GM12892 (cell line): Measurements from ENCODE around the gene EIF2A.
"Not testable (repeated sequence)": the region's sequence is repeated elsewhere in the genome, so short reads cannot be mapped to it uniquely, and the experiment has no call there.

Experiments
- DNase-seq: peaks from one replicate; pipeline ENCODE4 v3.0.0; 2011; ENCODE audit not compliant: insufficient read length
- FAIRE-seq: peaks from 2 replicates; lab custom pipeline; 2011; peaks lifted over from hg19 to GRCh38; lab: Jason Lieb, UNC
- POLR2A ChIP-seq: IDR thresholded peaks from 2 replicates; pipeline ENCODE4 v1.6.1; 2011; ENCODE audit warnings: low read depth, low read length, control low read depth
- POLR2AphosphoS5 ChIP-seq: IDR thresholded peaks from 2 replicates; pipeline ENCODE4 v1.6.1; 2011; ENCODE audit warnings: low read depth, low read length, control low read depth
- TAF1 ChIP-seq: IDR thresholded peaks from 2 replicates; pipeline ENCODE4 v1.6.1; 2011; ENCODE audit warnings: low read depth, mild to moderate bottlenecking, control low read depth, low read length, borderline replicate concordance

The EIF2A gene

DNA sequence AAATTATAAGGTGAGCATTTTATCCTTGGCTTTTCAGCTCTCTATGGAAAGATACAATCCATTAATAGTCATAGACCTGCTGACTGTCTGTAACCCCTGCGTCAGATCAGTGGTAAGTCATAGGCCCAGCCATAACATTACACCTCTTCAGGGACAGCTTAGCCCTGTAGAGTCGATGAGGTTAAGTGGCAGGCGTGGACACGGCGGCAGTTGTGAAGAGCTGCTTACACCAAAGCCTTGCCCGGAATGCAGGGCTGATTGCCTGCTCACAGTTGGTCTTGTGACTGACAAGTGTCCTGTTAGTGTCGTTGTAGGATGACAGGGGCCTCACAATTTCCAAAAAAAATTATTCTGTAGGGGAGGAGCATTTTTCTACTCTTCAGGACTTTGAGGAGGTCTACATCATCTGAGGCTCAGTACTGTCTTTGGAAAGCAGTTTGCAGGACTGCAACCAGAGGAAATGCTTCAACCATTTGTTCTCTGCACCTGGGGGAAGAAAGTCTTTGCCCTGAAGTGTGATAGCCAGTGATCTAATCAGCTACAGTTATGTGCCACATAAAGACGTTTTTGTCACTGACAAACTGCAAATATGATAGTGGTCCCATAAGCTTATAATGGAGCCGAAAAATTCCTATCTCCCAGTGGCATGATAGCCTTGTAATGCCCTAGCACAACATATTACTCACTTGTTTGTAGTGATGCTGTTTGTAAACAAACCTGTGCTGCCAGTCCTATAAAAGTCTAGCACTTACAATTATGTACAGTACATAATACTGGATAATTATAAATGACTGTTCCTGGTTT lies 41.6 kb downstream of the EIF2A start:
- FAIRE-seq (no peak), DNase-seq (no peak)
- TF ChIP-seq POLR2AphosphoS5 (no peak), POLR2A (no peak), TAF1 (no peak)

DNA sequence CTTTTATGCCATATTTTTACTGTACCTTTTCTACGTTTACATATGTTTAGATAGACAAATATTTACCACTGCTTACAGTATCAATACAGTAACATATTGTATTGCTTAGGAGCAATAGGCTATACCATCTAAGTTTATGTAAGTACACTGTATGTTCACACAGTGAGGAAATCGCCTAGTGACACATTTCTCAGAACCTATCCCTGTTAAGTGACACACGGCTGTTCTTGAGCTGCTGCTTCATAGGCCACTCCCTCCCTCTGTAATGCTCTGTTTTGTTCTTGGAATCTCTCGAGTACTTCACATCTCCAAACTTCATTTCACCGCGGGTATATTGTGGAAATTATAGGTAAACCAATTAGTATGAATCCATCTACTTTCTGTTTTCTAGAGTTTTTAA lies 43.2 kb downstream of the EIF2A start:
- TF ChIP-seq TAF1, result no peak
- TF ChIP-seq POLR2A, result no peak
- no peak for TF ChIP-seq POLR2AphosphoS5
- FAIRE-seq (no peak), DNase-seq (no peak)

DNA sequence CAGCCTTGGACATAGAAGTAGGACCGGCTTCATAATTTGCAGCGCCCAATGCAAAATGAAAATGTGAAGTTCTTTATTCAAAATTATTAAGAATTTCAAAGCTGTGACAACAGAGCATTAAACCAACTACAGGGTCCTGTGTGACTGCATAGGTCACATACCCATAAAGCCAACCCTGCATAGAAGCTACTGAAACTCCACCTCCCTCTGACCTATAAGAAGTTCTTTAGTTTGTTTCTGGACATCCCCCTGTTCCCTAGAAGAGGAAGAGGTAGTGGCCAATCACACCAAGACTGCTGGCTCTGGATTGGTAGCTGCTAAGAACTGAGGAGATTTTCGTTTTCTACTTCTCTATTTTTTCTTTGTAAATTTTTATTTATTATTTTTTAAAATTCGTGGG lies 47.6 kb downstream of the EIF2A start:
- TF ChIP-seq POLR2AphosphoS5 (no peak), POLR2A (no peak), TAF1 (no peak)
- DNase-seq, result no peak
- FAIRE-seq, result no peak

DNA sequence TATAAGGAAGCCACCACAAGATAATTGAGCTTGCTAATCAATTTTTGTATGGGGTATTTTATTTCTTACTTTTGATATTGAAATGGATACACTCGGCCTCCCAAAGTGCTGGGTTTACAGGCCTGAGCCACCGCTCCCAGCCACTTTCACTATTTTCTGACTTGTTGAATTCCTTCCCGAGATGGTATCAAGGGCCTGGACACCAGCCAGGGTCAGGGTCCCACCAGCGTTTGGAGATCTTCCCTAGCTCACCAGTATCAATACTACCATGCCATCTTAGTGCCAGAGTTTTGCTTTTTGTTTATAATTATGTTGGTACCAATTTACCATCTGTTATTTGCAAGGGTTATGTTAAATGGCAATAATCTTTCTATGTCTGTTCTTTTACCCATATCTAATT lies 51.1 kb downstream of the EIF2A start:
- TF ChIP-seq TAF1, result no peak
- no peak for TF ChIP-seq POLR2A
- TF ChIP-seq POLR2AphosphoS5, result no peak
- DNase-seq (no peak), FAIRE-seq (no peak)

DNA sequence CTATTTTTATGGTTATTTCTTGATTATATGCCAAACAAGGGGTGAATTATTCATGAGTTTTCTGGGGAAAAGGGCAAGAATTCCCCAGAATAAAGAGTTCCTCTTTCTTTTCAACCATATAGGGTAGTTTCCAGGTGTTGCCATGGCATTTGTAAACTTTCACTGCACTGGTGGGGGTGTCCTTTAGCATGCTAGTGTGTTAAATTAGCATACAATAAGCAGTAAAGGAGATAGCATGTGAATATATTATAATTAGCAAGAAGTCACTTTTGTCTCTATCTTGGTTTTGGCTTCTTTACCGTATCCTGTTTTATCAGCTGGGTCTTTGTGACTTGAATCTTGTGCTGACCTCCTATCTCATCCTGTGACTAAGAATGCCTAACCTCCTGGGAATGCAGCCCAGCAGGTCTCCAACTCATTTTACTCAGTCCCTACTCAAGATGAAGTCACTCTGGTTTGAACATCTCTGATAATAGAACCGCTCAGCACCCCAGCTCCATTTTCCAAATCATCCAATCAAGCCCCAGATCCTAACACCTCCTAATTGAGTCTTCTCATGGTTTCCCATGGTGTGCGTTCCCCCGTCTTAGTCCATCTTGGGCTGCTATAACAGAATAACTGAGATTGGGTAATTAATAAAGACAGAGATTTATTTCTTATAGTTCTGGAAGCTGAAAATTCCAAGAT lies 53.2 kb downstream of the EIF2A start:
- FAIRE-seq (no peak), DNase-seq (no peak)
- TF ChIP-seq POLR2AphosphoS5 (no peak), POLR2A (no peak), TAF1 (no peak)

DNA sequence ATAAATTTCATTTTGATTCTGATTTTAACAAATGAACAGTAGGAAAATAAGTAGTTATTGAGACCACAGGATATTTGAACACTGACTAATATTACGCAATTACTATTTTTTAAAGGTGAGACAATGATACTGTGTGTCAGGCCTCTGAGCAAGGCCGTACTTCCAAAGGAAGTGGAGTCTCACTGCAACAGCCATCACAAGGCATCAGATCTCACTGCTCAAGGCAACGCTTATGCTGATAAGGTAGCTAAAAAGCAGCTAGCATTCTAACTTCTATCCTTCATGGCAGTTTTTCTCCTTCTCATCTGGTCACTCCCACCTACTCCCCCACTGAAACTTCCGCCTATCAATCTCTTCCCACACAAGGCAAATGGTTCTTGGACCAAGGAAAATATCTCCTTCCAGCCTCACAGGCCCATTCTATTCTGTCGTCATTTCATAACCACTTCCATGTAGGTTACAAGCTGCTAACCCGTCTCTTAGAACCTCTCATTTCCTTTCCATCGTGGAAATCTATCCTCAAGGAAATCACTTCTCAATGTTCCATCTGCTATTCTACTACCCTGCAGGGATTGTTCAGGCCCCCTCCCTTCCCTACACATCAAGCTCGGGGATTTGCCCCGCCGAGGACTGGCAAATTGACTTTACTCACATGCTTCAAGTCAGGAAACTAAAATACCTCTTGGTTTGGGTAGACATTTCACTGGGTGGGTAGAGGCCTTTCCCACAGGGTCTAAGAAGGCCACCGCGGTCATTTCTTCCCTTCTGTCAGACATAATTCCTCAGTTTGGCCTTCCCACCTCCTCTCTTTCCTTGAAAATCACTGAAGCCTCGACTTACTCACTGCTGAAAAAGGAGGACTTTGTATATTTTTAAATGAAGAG lies 54.3 kb downstream of the EIF2A start:
- peak; percentile 51 for FAIRE-seq
- not testable (repeated sequence) for DNase-seq
- peak; percentile 50; the same call in 1 of the 2 replicates for TF ChIP-seq POLR2A
- TF ChIP-seq POLR2AphosphoS5, result peak; percentile 43; the same call in 1 of the 2 replicates

DNA sequence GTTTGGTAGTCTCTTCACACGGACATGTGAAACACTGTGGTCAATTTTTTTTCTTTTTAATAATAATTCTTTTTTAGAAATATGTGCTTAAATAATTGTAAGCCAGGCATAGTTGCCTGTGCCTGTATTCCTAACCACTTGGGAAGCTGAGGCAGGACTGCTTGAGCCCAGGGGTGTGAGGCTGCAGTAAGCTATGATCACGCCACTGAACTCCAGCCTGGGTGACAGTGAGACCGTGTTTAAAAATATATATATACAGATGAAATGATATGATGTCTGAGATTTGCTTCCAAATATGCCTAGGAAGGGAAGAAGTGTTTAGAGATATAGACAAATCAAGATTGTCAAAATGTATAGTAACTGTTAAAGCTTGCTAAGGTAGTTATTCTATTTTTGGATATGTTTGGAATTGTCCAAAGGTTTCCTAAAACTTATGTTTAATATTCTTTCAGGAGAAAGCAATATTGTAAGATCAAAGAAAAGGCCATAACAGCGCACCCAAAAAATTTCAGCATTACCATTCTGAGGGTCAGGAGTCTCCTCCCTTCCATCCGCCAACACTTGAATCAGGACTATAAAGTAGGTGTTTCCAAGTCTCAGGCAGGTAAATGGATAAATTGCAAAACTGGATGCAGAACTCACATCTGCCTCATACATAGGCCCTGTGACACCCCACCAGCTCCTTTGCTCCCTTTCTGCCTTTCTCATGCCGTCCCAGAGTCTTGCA lies 56.0 kb downstream of the EIF2A start:
- TF ChIP-seq POLR2A (no peak), POLR2AphosphoS5 (0 out of 2 replicates have a peak, but pooled peaks have one; percentile 98)
- no peak for DNase-seq
- no peak for FAIRE-seq

DNA sequence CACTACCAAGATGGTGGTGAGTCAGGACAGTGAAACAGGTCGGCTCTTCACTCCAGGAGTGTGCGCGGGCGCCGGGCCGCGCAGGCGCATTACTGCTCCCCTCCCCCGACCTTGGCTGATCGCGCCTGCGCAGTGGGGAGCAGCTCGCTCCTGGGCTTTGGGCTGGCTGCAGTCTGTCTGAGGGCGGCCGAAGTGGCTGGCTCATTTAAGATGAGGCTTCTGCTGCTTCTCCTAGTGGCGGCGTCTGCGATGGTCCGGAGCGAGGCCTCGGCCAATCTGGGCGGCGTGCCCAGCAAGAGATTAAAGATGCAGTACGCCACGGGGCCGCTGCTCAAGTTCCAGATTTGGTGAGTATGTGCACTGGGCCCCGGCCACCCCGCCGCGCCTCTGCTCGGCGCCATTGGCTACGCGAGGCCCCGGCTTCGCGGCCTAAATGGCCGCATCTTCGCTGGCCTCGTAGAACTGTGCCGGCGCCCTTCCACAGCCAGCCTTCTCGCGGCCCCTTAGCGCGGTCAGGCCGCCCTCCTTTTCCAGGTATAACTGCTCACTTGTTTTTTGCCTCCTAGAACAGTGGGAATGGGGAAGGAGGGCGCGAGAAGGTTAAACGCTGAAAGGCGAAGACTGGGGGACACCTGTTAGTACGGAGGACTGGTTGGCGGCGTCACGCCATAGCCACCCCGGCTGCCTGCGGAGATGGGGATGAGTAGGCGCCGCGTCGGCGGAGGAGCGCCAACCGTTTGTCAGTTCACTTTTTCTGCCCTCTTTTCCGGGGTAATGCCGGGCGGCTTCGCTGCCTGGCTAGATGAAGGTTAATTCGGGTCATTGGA lies 56.8 kb downstream of the EIF2A start, which contains the start of gene SELENOT:
SELENOT (plus strand) TSS at position 169 of the 827 bp plus-strand sequence; CDS start at position 211, 42 bp downstream.
- FAIRE-seq, result peak; percentile 97
- TF ChIP-seq POLR2AphosphoS5 (peak; percentile 98), POLR2A (peak; percentile 99), TAF1 (peak; percentile 98)
- DNase-seq, result peak; percentile 62

DNA sequence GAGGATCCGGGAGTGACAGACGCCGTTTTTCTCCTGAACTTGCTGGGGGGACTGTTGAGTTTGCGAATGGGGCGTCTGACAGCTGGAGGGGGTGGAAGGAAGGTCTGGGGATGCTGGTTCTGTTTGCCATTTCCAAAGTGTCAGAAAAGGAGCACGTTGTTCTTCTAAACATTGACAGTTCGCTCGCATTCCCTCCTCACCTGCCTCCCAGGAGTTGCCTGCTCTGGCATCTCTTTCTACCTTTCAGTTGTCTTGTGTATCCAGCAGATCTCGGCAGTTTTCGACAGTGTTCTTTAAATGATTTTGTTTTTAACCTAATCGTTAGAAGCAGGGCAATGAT lies 57.4 kb downstream of the EIF2A start:
- TF ChIP-seq TAF1 (no peak), POLR2AphosphoS5 (no peak), POLR2A (no peak)
- no peak for FAIRE-seq
- no peak for DNase-seq
